ENCODE measurements around the gene C11orf58.

Gene C11orf58

DNA sequence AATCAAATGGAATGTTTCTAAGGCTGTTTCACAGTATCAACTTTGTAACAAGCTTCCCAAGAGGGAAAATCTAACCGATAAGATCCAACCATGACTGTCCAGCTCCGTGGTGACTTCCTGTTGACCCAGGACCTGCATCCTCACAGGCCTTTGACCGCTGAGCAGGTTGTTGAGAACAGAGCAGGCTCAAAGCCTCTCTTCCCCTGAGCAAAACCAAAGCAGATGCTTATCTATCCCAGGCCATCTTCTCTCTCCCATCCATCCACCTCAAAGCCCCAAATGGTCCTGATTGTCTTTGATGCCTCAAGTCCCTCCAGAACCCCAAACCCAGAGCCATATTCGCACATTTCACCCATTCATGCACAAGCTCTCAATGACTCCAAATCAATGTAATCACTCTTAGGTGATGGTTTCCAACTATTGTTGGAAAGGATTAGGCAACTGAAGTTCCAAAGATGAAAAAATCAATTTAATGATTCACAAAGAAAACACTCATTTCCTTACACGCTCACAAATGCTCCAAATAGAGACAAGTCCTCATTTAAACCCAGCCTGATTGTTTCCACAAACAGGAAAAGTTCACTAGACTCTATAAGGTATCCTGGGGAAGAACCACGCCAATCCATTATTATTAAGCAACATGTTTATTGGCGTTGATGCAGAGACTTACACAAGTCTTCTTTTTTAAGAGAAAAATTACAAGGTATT, 48.7 kb downstream of the C11orf58 start:
- DNase-seq: no peak

DNA sequence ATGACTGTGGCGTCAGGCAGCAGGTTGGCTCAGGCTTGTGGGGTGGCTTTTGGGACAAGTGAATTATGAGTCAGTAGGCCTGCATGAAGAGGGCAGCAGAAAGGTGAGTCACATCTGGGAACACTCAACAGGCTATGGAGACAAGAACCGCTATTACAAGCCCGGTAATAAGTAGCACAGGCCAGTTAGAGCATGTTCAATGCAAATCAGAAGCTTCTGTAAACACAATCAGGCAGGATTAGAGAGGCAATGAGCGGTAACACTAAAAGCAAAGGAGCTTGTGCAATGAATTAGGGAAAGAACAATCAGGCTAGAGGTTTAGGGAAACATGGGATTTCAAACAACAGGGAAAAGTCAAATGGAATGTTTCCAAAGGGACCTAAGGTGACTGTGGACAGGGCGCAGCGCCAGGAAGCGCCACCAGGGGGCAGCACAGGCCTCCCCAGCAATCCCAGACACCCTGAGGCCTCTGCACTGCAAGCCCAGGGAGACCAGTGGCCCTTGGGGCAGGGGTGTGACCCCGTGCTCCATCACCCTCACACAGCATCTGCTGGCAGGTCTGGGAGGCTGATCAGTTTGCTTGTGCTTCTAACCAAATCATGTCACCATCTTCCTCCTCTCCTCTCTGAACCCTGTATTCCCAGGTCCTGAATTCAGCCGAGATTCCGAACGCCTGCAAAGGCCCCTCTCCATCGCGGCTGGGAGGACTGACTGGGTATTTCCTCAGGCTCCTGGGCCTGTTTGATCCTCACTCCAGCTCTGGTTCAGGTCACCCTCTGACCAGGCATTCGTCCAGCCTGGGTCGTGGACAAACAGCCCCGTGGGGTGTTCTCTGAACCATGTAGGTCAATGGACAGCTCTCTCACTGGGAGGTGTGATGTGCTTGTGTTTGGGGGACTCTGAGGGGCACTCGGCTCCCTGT, 50.0 kb downstream of the C11orf58 start:
- peak; percentile 14 for DNase-seq

GRCh38 chr11:16789063-16789420, 50.6 kb downstream of the C11orf58 start:
- no peak for DNase-seq

GRCh38 chr11:16789560-16790485, 51.4 kb downstream of the C11orf58 start:
- DNase-seq: no peak

DNA sequence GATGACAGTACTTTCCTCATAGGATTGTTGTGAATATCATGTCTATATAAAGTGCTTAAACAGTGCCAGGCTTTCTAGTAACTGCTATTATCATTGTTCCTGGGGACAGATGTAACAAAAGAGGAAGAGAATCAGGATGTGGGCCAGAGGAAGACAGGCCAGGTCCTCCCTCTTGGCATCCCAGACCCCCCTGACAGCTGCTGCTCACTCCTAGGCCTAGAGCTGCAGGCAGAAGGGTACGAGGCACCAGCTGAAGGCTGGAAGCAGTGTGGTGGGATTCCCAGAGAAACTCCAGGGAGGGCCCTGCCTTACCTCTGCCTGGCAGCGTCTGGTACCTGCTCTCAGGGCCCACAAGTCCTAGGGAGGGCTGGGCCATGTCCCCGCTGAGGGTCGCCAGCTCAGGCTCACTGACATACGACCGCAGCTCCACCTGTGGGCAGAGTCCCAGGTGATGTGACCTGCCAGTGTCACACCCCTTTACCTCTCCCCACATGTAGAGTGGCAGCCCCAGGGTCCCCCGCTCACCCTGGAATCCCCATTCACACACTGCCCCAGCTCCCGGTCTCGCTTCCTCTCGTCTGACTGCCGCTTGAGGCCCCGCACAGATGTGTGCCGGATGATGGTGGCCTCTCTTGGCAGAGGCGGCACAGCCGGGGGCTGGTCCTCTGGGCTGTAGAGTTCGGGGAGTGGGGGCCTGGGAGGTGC, 52.2 kb downstream of the C11orf58 start:
- no peak for DNase-seq

DNA sequence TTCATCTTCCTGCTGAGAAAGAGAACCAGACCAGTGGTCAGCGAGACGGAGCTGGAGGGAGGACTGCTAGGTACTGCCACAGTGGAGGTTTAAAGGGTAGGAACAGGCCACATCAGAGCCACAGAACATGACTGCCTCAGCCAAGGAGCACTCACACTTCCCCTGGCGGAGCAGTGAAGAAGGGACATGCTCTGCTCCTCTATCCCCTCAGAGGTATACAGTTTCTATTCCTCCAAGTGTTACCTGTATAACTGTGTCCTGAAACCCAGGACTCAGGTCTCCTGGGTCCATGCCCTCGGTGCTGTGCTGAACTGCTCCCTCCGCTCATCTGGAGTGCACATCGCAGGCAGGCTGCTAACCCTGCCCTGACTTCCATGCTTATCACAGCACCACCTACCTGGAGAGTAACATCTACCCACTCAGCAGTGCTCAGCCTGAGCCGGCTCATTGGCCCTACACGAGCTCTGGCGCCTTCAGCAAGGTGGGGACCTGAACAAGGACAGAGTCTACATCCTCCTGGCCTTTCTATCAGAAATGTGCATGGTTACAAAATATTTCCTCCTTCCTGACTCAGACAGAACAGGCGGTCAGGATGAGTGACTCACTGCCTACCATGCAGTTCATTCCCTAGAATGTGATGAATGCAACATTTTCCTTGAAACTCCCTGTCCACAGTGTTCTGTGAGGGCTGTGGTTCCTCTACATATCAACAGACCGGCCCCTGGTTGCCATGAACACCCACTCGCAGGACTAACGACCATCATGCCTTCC, 52.9 kb downstream of the C11orf58 start:
- DNase-seq: no peak

GRCh38 chr11:16792426-16792825, 54.0 kb downstream of the C11orf58 start:
- DNase-seq: no peak

GRCh38 chr11:16793009-16793408, 54.6 kb downstream of the C11orf58 start:
- DNase-seq: no peak

GRCh38 chr11:16793511-16793910, 55.1 kb downstream of the C11orf58 start:
- DNase-seq: no peak

- no peak for DNase-seq
Observed at GRCh38 chr11:16794047-16794818, 55.8 kb downstream of the C11orf58 start.

DNA sequence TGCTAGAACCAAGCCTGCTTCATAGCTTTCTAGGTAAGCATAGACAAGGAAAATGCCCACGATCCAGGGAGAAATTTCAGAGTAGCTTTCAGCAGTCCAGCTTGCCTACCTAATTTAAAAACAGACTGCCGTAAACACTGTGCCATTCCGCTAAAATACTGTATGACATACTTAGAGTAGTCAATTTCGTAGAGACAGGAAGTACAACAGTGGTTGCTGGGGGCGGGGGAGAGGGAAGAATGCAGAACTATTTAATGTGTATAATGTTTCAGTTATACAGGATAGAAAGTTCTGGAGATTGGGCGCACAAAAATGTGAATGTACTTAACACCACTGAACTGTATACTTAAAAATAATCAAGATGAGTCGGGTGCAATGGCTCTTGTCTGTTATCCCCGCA, 56.7 kb downstream of the C11orf58 start:
- DNase-seq: no peak

GRCh38 chr11:16796311-16796710, 57.9 kb downstream of the C11orf58 start:
- DNase-seq: no peak

DNA sequence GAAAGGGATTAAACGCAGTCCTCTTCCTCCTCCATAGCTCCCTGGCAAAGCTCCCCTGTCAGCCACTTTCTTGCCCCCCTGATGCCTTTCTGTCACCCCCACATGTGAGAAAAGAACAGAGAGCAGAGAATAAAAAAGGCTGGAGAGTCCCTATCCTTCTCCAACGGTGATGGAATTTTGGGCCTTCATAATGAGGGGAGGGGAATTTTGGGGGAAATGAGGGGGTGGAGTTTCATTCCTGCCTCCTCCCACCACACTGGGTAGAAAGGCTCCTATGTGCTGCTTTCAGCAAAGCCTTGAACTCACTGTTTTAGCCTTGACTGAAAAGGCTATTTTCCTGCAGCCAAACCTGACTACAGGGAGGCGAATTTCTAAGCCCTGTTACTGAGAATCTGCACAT, 59.3 kb downstream of the C11orf58 start:
- no peak for DNase-seq

DNA sequence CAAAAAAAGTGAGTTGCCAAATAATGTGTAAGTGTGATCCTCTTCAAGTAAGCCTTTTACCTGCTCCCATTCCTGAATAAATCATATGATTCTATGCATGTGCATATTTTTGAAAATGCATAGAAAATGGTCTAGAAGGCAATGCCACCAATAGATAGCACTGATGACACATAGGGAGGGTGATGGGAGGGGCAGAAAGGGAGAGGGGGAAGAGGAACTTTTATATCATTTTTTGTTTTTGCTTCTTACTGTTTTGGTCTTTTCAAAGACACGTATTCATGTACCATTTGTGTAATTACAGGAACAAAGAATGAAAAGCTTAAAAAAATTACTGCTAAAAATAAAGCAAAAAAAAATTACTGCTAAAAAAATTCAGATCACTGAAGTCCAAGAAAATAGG, 60.8 kb downstream of the C11orf58 start:
- no peak for DNase-seq

- no peak for DNase-seq
Observed at GRCh38 chr11:16799890-16800289, 61.4 kb downstream of the C11orf58 start.

DNA sequence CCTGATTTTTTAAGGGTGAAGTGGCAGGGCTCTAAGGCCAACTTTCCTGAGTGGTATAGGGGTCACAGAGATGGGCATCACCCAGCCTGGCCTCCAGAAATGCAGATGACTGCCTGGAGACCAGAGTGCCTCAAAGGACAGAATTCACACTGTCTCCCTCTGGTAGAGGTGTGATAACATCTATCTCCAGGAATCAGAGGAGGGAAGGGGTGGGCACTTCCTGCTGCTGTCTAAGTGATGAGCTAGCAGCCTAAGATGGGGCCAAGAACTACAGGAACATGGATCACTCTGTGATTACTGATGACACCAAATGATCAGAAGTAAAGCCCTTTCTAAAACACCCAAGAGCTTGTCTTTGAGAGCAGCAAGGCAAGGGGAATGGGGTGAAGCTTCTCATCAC, 61.9 kb downstream of the C11orf58 start:
- DNase-seq: no peak

DNA sequence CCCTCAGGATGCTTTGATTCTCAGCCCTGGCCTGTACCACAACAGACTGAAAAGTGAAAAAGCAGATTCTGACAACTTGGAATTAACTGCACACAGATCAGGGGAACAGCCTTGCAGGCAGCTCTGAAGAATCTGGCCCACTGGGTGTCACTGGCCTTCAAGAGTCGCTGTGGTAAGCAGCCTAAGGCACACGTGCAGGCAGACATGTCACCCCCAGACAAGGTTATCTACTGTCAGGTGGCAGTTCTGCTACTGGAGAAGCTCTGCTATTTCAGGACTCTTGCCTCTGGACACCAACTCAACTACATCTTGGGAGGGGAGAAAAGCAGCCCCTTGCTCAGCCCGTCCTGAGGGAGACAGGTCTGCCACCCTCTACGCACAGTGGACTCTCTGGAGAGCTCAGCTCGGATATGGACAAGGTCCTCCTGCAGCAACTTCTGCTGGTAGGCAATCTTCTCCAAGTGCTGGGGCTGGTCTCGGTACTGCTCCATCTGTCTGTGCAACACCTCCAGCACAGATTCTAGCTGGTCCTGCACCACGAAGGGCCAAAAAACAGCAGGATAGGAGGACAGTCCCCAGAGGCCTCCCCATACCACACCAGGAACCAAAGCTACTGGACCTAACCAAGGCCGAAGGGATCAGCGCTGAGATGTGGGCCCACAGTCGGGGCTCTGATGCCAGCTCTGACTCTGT, 63.0 kb downstream of the C11orf58 start:
- DNase-seq: no peak

GRCh38 chr11:16804104-16804947, 65.9 kb downstream of the C11orf58 start:
- no peak for DNase-seq

DNA sequence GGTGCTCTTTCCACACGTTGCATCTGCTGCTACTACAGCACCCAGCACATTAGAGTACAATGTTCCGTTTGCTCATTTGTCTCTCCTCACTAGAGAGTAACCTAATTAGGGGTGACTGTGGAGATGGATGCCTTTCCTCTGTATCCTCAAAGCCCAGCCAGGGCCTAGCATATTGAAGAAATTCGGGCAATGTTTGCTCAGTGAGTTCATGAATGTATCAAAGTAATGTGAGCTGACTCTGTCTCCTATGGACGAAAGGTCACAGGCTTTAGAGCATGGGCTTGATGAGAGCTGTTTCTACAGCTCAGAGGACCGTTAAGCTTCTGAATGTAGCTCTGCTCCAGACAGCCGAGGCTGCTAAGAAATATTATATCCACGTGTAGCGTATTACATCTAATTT, 67.5 kb downstream of the C11orf58 start:
- no peak for DNase-seq
